ENCODE results near the gene MMP13. TPM values are rescaled to one million over a fixed set of nuclear protein-coding genes. Genes with fewer than 3 reads are reported as not detected.
"Not testable (repeated sequence)": the region's sequence is repeated elsewhere in the genome, so short reads cannot be mapped to it uniquely, and the experiment has no call there.

MMP13 gene
- total RNA-seq (not detected), polyA plus RNA-seq (not detected)
- long read RNA-seq, donor 1: 0 reads
- long read RNA-seq, donor 2: 0 reads
- long read RNA-seq, donor 3: 0 reads

DNA sequence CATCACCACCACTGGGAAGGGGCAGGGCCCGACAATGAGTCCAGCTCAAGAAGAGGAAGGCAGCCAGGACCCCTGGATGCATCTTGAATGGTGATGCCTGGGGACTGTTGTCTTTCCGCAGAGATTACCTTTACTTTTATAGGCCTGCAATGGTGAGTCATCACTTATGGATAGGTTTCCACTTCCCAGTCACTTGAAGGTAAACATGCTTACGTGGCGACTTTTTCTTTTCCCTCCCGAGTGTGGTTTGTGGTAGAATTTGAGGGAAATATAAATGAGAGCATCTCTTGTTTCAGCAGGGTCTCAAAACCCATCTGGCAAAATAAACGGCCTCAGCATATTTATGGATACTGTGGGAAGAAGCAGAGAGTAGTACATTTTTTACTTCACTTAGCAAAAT, at the start of gene MMP13:
Gene MMP13, minus strand, starts transcription at position 109 of the 400 bp plus-strand sequence. Its CDS starts 27 bp downstream, at position 82.
- intact Hi-C loops (cut with DNase I): no loop called here
- DNase-seq (no peak), ATAC-seq (no peak)
- H3K27me3 ChIP-seq: no peaks in the 10 kb centered on the region
- 90% methylated on average over 6 of the region's 6 CpGs for WGBS, 2 donors
- H3K27ac ChIP-seq: no peak within 1 kb of the TSS
- no peak for TF ChIP-seq CTCF (IDR thresholded peaks at IDR 0.05)
- H3K9me3 ChIP-seq: no peaks in the 10 kb centered on the region
- no peak within 1 kb of the TSS for H3K4me3 ChIP-seq
- H3K36me3 ChIP-seq: no peaks in the 10 kb centered on the region
- no peaks in the 10 kb centered on the region for H3K4me1 ChIP-seq

GRCh38 chr11:103004234-103004633, 48.7 kb upstream of the MMP13 start:
- H3K4me3 ChIP-seq; DNase-seq; intact Hi-C loops (cut with DNase I); H3K36me3 ChIP-seq; H3K27ac ChIP-seq; H3K27me3 ChIP-seq; H3K4me1 ChIP-seq; ATAC-seq: not testable (repeated sequence)
- 89 to 92% methylated on average over 5 of the region's 5 CpGs for WGBS, 2 donors
- peaks cover 0 to 13% (median 0%) of the 10 kb centered on the region in 11 donors for H3K9me3 ChIP-seq

DNA sequence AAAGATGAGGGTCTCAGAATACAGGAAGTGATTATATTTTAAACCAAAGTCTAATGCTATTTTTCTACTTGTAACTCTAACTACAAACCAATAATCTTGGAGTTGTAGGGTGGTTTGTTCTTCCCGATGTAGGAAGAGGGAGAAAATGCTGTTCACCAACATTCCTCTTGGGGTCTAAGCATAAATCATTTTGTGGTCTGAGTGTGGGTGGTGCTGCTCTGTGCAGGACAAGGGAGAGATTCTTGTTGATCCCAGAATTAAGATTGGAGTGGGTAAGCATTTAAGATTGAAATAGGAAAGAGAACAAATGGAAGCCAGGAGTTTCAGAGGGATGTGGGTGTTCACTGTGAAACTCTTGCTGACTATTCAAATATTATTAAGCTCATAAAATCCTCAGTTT, 38.6 kb upstream of the MMP13 start:
- H3K4me3 ChIP-seq: no peak overlapping the region
- intact Hi-C loops (cut with DNase I): no loop called here
- DNase-seq (no peak), ATAC-seq (no peak)
- no peaks in the 10 kb centered on the region for H3K4me1 ChIP-seq
- 75 to 92% methylated on average over 1 of the region's 1 CpG for WGBS, 2 donors
- H3K36me3 ChIP-seq: no peaks in the 10 kb centered on the region
- no peak overlapping the region for H3K27ac ChIP-seq
- no peaks in the 10 kb centered on the region for H3K27me3 ChIP-seq
- no peaks in the 10 kb centered on the region for H3K9me3 ChIP-seq
- no peak for TF ChIP-seq CTCF (IDR thresholded peaks at IDR 0.05)

- Histone ChIP-seq H3K27ac (no peak overlapping the region), H3K4me3 (no peak overlapping the region), H3K27me3 (no peaks in the 10 kb centered on the region), H3K36me3 (no peaks in the 10 kb centered on the region), H3K4me1 (no peaks in the 10 kb centered on the region), H3K9me3 (no peaks in the 10 kb centered on the region)
- ATAC-seq (no peak), DNase-seq (no peak)
- TF ChIP-seq CTCF (IDR thresholded peaks at IDR 0.05): no peak
- intact Hi-C loops (cut with DNase I): no loop called here
- WGBS, 2 donors: 65 to 83% methylated on average over 3 of the region's 3 CpGs
These were observed 36.2 kb upstream of the MMP13 start for GRCh38 chr11:102991776-102992175.

DNA sequence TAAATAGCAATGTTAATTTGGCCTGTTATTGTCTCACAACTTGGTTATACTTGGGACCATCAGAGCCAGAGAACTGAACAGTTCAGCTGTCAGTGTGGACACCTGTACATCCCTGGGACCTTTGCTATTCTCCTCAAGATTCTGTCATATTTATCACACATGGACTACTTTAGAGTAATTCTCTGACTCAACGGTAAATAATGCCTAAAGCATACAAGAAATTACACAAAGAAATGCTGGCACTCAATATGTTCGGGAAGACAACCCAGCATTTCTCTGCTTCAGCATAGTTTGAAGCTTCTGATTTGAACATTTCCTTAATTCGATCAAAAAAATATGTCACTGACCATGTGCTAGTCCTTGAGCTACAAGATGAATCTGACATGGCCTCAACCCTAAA, 34.6 kb upstream of the MMP13 start:
- Histone ChIP-seq H3K4me3 (no peak overlapping the region), H3K9me3 (no peaks in the 10 kb centered on the region), H3K36me3 (no peaks in the 10 kb centered on the region), H3K4me1 (no peaks in the 10 kb centered on the region), H3K27me3 (no peaks in the 10 kb centered on the region), H3K27ac (no peak overlapping the region)
- no peak for TF ChIP-seq CTCF (IDR thresholded peaks at IDR 0.05)
- ATAC-seq (no peak), DNase-seq (no peak)
- intact Hi-C loops (cut with DNase I): no loop called here
- 89 to 90% methylated on average over 3 of the region's 3 CpGs for WGBS, 2 donors
